GM23248 (cell line): ENCODE data around the gene SNAPIN. TPM values are rescaled to one million over a fixed set of nuclear protein-coding genes. Genes with fewer than 3 reads are reported as not detected.

ENCODE experiments used
- DNase-seq: peaks from one replicate; pipeline ENCODE4 v3.0.0-alpha.2; 2015
- H2AFZ ChIP-seq: fragments of 200-600 bp; sonication (generic); 2 replicates; pipeline ENCODE4 v1.6.1; 2016; ENCODE audit warnings: antibody characterized with exemption
- H3F3A ChIP-seq: fragments of 200-600 bp; sonication (generic); 2 replicates; pipeline ENCODE4 v1.6.1; 2016; ENCODE audit warnings: mild to moderate bottlenecking, antibody characterized with exemption, mixed run types; ENCODE audit not compliant: insufficient read depth
- H3K27ac ChIP-seq: fragments of 200-600 bp; sonication (generic); 2 replicates; pipeline ENCODE4 v1.5.1; 2016; ENCODE audit warnings: mild to moderate bottlenecking
- H3K27me3 ChIP-seq: fragments of 200-600 bp; sonication (generic); replicated peaks from 2 replicates; pipeline ENCODE4 v1.6.1; 2016; ENCODE audit warnings: mild to moderate bottlenecking; ENCODE audit not compliant: insufficient read depth
- H3K36me3 ChIP-seq: fragments of 200-600 bp; sonication (generic); 2 replicates; pipeline ENCODE4 v1.6.1; 2016; ENCODE audit warnings: low read depth, mild to moderate bottlenecking
- H3K4me1 ChIP-seq: fragments of 200-600 bp; sonication (generic); 2 replicates; pipeline ENCODE4 v1.6.1; 2016; ENCODE audit warnings: mild to moderate bottlenecking; ENCODE audit not compliant: insufficient read depth
- H3K4me2 ChIP-seq: fragments of 200-600 bp; sonication (generic); one replicate; pipeline ENCODE4 v1.6.1; 2016; ENCODE audit warnings: mild to moderate bottlenecking; ENCODE audit not compliant: unreplicated experiment
- H3K4me3 ChIP-seq: fragments of 200-600 bp; sonication (generic); 2 replicates; pipeline ENCODE4 v1.5.1; 2016; ENCODE audit warnings: mild to moderate bottlenecking
- H3K79me2 ChIP-seq: fragments of 200-600 bp; sonication (generic); 2 replicates; pipeline ENCODE4 v1.6.1; 2016; ENCODE audit warnings: mild to moderate bottlenecking; ENCODE audit not compliant: insufficient read depth
- H3K9ac ChIP-seq: fragments of 200-600 bp; sonication (generic); 2 replicates; pipeline ENCODE4 v1.6.1; 2016; ENCODE audit warnings: mild to moderate bottlenecking
- H3K9me2 ChIP-seq: fragments of 200-600 bp; sonication (generic); 2 replicates; pipeline ENCODE4 v1.6.1; 2016; ENCODE audit warnings: mixed run types, mild to moderate bottlenecking, moderate library complexity; ENCODE audit not compliant: insufficient read depth
- H3K9me3 ChIP-seq: fragments of 200-600 bp; sonication (generic); one replicate; pipeline ENCODE4 v1.6.1; 2017; ENCODE audit warnings: low read depth
- H4K20me1 ChIP-seq: fragments of 200-600 bp; sonication (generic); 2 replicates; pipeline ENCODE4 v1.6.0; 2016; ENCODE audit not compliant: insufficient read depth
- EZH2 ChIP-seq: fragments of 200-600 bp; sonication (generic); IDR thresholded peaks from 2 replicates; pipeline ENCODE4 v1.6.1; 2018; ENCODE audit warnings: antibody characterized with exemption, mild to moderate bottlenecking; ENCODE audit not compliant: insufficient read depth, poor library complexity, severe bottlenecking
- EZH2phosphoT487 ChIP-seq: fragments of 200-600 bp; sonication (generic); IDR thresholded peaks from 2 replicates; pipeline ENCODE4 v1.6.1; 2018; ENCODE audit warnings: antibody characterized with exemption, moderate library complexity, mild to moderate bottlenecking, low read depth; ENCODE audit not compliant: insufficient read depth
- WGBS, 2 experiments: methylation state at CpG; one replicate each; pipeline ENCODE4 v1.1.6; 2015 to 2017; ENCODE audit warnings: low lambda C conversion rate in 2 of 2, low coverage in 1 of 2; ENCODE audit errors: missing lambda C conversion rate in 2 of 2; 5-methylcytosine and 5-hydroxymethylcytosine counted together
- in situ Hi-C: fragments of 300-500 bp; cut with MboI; formaldehyde crosslinking; loops from 2 replicates; pipeline ENCODE4 v1.15.0; 2020
- polyA plus RNA-seq: library from polyadenylated mRNA; unstranded; fragments of >200 nt; fragmentation: Nextera tagmentation; extraction: Ambion mirVana; gene quantifications from 2 replicates; pipeline ENCODE4 v1.2.1, GENCODE V29; 2016
- total RNA-seq: library from RNA; depleted of rRNA; stranded (reverse); fragments of >200 nt; shearing (Covaris generic); gene quantifications from 2 replicates; pipeline ENCODE4 v1.2.3, GENCODE V29; 2014

Gene SNAPIN
- total and polyA plus RNA-seq, 2 experiments from 2014 or later: 70.5 to 82.1 TPM

DNA sequence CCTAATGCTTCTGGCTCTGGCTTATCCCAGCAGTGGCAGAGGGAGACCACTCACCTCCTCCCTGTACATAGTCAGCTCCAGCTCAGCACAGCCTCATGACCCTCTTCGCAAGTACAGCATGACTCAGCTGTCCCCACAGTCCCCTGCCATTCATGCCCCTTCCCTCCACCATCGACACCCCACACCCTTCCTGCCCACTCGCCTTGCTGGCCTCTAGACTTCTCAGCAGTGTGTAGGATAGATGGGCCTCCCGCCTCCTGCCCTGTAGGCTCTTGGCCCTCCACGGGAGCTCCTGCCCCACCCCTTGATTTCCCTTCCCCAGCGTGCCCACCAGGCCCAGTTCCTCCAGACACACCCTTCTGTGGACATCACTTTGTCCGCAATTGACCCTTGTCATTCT is 29.8 kb downstream of the SNAPIN start:
- no peaks in the 10 kb centered on the region for H3K9me2 ChIP-seq
- no peaks in the 10 kb centered on the region for H3K27me3 ChIP-seq
- no peaks in the 10 kb centered on the region for H3K36me3 ChIP-seq
- in situ Hi-C loops: no loop called here
- no peak overlapping the region for H3K4me2 ChIP-seq
- H3K9ac ChIP-seq: no peak overlapping the region
- WGBS, 2 experiments: 88 to 91% methylated on average over 7 of the region's 7 CpGs
- no peaks in the 10 kb centered on the region for H4K20me1 ChIP-seq
- no peaks in the 10 kb centered on the region for H3F3A ChIP-seq
- no peak overlapping the region for H2AFZ ChIP-seq
- H3K27ac ChIP-seq: no peak overlapping the region
- no peak overlapping the region for H3K4me3 ChIP-seq
- TF ChIP-seq EZH2 (no peak), EZH2phosphoT487 (no peak)
- H3K4me1 ChIP-seq: no peaks in the 10 kb centered on the region
- no peaks in the 10 kb centered on the region for H3K79me2 ChIP-seq
- DNase-seq: no peak
- no peaks in the 10 kb centered on the region for H3K9me3 ChIP-seq

GRCh38 chr1:153688736-153689328 is 30.3 kb downstream of the SNAPIN start:
- no peaks in the 10 kb centered on the region for H3F3A ChIP-seq
- 85 to 88% methylated on average over 15 to 18 of the region's 18 CpGs for WGBS, 2 experiments
- H3K9ac ChIP-seq: no peak overlapping the region
- H3K27ac ChIP-seq: no peak overlapping the region
- DNase-seq: no peak
- H3K9me3 ChIP-seq: no peaks in the 10 kb centered on the region
- H3K4me2 ChIP-seq: no peak overlapping the region
- H3K79me2 ChIP-seq: no peaks in the 10 kb centered on the region
- H3K27me3 ChIP-seq: no peaks in the 10 kb centered on the region
- H3K9me2 ChIP-seq: no peaks in the 10 kb centered on the region
- TF ChIP-seq EZH2: no peak
- TF ChIP-seq EZH2phosphoT487: no peak
- in situ Hi-C loops: no loop called here
- H3K4me3 ChIP-seq: no peak overlapping the region
- no peaks in the 10 kb centered on the region for H3K36me3 ChIP-seq
- H4K20me1 ChIP-seq: no peaks in the 10 kb centered on the region
- H3K4me1 ChIP-seq: no peaks in the 10 kb centered on the region
- no peak overlapping the region for H2AFZ ChIP-seq

- Histone ChIP-seq H3K27ac (no peak overlapping the region), H4K20me1 (no peaks in the 10 kb centered on the region), H2AFZ (no peak overlapping the region), H3K36me3 (no peaks in the 10 kb centered on the region), H3K79me2 (no peaks in the 10 kb centered on the region), H3K4me1 (peaks cover 17% of the 10 kb centered on the region), H3K27me3 (no peaks in the 10 kb centered on the region), H3F3A (no peaks in the 10 kb centered on the region), H3K9me2 (no peaks in the 10 kb centered on the region), H3K4me2 (no peak overlapping the region), H3K4me3 (no peak overlapping the region), H3K9me3 (no peaks in the 10 kb centered on the region), H3K9ac (no peak overlapping the region)
- 62 to 79% methylated on average over 4 of the region's 4 CpGs for WGBS, 2 experiments
- in situ Hi-C loops: no loop called here
- DNase-seq: no peak
- TF ChIP-seq EZH2 (no peak), EZH2phosphoT487 (no peak)
Measured at GRCh38 chr1:153693466-153693865, 35.0 kb downstream of the SNAPIN start.

DNA sequence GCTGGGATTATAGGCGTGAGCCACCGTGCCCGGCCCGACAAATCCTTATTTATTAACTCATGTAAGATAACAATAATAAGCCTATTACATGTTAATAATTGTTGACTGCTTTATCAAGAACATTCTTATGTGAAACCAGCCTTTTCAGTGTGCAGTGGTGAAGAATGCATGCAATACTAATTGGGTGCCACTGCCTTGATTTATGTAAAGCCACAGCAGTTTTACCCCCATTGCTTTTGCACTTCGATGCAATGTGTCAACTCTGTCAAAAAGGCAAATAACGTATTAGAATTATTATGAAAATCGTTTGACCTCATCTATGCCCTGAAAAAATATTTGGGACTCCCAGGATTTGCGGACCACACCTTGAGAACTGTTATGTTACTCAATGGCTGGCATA is 38.2 kb downstream of the SNAPIN start:
- in situ Hi-C loops: no loop called here
- no peaks in the 10 kb centered on the region for H3K9me3 ChIP-seq

More for the DNA sequence above, 38.2 kb downstream of the SNAPIN start:
- Histone ChIP-seq H3K4me3 (no peak overlapping the region), H3K79me2 (no peaks in the 10 kb centered on the region), H4K20me1 (no peaks in the 10 kb centered on the region), H3K4me2 (peak overlapping the region; percentile 10), H3K4me1 (peaks cover 32% of the 10 kb centered on the region), H3K36me3 (no peaks in the 10 kb centered on the region), H3K27me3 (no peaks in the 10 kb centered on the region), H3F3A (peaks cover 10% of the 10 kb centered on the region), H3K9ac (no peak overlapping the region), H2AFZ (peak overlapping the region; percentile 98), H3K27ac (peak overlapping the region; percentile 77; the same call in 1 of the 2 replicates), H3K9me2 (no peaks in the 10 kb centered on the region)
- DNase-seq: no peak
- no peak for TF ChIP-seq EZH2
- no peak for TF ChIP-seq EZH2phosphoT487
- WGBS, 2 experiments: 95% methylated on average over 8 of the region's 8 CpGs
